Ecto neural progenitor cell (in vitro differentiated cells): ENCODE data around the gene HPSE.

ENCODE experiments used
- DNase-seq: peaks from one replicate; pipeline ENCODE4 v3.0.0-alpha.2; 2018; ENCODE audit warnings: low spot score

The HPSE gene

DNA sequence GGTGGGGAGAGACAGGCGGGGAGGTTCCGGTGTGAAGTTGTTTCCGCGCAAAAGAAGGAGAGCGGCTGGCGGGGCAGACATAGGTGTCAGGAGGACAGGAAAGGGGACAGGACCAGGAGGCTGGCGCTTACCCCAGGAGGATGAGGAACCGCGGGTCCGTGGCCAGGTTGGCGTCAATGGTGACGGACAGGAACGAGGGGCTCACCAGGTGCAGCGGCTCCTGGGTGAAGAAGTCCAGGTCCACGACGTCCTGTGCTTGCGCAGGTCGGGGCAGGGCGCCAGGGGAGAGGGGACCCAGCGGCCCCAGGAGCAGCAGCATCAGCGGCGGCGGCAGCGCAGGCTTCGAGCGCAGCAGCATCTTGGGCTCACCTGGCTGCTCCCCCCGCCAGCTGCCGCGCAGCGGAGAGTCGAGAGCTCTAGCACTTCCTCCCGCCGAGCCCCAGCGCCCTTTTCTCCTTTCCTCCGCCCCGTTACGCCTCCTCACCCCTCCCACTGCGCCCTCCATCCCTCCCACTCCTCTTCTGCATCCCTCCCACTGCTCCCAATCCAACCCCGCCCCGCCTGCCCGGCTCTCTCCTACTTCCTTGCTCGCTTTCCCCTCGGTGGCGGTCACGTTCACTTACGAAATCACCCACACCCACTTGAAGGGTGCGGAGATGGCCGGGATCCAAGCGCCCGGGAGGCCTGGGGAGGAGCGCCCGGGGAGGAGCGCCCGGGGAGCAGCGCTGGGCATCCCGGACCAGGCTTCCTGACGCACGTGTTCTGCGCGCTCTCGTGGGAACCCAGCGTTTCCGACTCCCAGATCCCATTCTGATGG is at the start of gene HPSE:
TSS of gene HPSE (minus strand) at position 424 of the 817 bp plus-strand sequence. CDS start at position 358, 66 bp downstream.
- peak; percentile 79 for DNase-seq

DNA sequence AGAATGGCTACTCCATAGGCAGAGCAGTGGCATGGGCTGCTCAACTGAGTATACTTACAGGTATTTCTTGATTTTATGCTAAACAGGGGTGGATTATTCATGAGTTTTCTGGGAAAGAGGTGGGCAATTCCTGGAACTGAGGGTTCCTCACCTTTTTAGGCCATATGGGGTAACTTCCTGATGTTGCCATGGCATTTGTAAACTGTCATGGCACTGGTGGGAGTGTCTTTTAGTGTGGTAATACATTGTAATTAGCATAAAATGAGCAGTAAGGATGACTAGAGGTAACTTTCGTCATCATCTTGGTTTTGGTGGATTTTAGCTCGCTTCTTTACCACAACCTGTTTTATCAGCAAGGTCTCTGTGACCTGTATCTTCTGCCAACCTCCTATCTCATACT is 48.2 kb upstream of the HPSE start:
- no peak for DNase-seq

DNA sequence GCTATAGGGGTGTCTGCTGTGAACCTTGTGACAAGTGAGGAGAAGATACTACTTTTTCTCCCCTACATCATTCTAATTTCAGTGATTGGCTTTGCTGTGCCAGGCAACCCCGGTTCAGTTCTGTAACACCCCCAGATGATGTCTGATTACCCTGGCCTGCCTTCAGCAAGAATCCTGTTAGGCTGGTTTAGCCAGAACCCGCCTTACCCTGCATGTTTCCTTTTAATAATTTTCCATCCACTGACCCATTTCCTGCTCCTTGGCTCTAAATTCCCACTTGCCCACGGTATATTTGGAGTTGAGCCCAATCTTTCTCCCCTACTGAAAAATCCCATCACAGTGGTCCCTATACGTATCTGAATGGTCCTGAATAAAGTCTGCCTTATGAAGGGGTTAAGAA is 46.5 kb upstream of the HPSE start:
- DNase-seq: no peak

DNA sequence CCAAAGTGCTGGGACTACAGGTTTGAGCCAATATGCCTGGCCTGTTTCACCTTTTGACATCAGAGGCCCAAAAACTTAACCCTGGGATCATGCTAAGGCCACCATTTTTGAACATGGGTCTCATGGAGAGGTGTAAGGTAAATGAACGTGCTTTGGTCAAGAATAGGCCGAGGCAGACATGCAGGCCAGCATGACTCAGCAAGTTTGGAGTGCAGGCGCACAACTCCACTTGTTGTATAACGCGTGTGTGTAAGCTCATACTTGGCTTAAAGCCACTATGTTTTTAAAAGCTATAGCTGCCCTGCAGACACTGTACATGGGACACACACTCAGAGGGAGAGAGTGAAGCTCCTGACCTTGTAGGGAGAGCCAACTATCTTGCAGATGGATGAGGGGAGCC is 43.8 kb upstream of the HPSE start:
- DNase-seq: no peak

DNA sequence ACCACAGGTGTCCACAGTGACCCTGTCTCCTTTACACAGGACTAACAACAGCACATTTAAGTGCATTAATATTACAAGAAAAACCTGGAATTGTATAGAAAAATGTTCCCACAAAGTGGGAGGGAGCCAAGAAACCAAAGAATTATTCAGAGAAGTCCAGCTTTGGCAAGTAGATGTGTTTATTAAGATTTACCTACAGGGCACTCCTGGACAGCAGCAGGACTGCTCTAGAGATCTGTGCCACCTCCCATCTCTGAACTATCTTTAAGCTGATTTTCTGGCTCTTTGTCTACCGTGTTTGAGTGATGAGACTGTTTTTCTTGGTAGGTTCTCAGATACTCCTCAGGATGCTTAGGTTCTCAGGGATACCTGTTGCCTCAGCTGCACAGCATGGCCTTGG is 38.3 kb upstream of the HPSE start:
- DNase-seq: no peak

DNA sequence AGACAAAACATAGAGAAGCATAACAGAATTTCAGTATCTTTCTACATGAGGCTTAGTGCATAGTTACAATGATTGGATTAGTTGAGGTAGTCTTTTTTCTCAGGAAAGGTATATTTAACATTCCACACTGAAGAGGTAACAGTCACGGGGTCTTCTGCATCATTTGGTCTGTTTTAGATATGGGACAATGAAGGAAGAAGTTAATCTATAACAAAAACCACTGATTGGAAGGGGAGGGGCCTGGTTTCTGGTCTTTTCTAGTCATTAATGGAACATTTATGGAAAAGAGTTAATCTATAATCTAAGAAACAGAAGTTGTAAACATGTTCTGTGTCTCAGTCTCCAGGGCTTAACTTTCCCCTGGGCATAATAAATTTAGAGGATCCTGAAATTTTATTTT is 37.3 kb upstream of the HPSE start:
- DNase-seq: no peak

DNA sequence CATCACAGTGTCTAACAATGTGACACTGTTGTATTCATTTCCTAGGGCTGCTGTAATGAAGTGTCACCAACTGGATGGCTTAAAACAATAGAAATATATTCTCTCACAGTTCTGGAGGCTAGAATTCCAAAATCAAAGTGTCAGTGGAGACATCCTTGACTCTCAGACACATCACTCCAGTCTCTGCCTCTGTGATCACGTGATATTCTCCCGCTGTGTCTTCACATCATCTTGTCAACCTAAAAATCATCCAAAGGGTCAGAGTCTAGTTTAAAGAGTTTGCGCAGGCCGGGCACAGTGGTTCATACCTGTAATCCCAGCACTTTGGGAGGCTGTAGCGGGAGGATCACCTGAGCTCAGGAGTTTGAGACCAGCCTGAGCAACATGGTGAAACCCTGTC is 36.6 kb upstream of the HPSE start:
- DNase-seq: no peak

DNA sequence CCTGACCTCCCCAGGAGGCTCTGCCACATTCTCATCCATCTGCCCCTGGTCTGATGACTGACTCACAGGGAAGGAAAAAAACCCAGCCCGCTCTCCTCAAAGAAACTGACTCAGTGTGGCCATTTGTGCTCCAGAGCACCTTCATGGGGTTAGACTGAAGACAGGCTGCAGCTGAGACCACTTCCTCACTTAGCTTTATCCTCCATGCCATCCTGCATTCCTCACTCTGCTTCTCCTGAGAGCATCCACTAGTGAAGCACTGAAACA is 35.9 kb upstream of the HPSE start:
- DNase-seq: no peak

DNA sequence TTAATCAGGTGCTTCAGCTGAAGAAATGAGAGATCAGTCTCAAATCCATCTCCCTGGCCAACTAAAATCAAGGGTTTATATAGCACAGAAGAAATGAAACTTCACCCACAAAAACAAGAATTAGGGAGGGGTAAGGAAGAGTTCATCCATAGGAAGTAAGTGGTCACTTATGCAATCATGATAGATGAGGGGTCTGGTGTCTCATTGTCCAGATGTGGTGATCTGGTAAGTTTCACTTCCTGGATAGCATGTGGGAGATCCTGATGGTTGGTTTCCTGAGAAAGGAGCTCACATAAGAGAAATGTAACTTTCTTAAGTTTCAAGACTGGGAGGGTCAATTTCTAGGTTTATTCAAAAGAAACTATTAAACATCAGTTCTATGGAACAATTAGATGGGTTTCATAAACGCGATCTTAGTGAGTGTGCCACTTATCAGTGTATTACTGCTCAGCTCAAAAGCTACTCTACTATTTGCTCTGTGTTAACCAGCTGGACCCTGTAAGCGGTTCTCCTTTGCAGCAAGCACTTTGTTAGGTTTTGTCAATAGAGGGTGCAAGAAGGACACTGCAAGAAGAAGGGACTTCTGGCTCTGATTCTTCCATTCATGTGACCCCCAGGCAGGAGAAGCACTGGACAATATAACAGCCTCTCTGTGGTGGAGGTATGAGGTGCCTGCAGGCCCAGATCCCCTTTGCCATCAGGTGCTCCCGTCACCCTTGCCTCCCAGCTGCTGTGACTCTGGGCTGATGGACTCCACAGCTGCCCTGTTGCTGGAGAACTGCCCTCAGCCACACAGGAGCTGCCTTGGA is 35.4 kb upstream of the HPSE start:
- DNase-seq: no peak

DNA sequence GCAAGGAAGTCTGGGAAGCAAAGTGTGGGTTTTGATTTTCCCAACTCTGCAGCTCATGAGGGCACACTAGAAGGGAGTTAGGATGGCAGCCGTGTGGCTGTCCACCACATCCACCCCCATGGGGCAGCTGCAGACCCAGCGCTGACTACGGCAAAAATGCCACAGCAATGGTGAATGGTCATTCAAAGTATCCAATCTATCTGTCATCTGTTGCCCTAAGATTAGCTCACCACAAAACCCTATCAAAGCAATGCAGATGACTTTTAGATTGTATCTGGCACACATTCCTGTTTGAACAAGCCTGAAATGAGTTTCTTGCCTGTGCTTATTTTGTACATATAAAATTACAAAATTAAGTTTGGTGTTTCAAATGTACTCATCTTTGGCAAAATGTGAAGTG is 29.7 kb upstream of the HPSE start:
- no peak for DNase-seq

DNA sequence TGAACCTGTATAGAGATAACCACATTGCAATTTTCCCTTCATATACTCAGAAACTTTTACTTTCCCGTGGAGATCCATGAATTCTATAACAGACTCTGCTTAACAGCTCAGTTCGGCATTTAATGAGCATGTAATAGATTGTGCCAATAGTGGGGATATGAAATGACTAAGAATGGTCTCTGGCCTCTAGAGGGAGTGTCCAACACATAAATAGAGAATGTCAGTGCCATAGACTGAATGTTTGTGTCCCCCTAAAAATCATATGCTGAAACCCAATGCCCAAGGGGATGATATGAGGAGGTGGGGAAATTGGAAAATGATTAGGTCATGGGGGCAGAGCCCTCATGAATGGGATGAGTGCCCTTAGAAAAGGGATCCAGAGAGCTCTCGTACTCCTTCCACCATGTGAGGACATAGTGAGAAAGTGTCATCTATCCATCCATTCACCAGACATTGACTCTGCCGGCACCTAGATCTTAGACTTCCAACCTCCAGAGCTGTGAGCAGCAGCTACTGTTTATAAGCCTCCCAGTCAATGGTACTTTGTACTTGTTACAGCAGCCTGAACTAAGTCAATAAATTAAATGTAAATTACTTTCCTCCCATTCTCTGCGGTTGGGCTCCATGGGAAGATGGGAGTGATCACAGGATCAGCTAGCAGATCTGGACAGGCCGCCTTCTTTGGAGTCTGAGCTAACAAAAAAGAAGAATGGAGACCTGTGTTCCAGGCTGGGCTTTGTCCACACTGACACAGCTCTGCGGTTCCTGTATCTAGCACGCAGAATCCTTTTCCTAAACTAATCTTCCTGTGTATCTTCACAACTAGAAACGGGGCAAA is 28.1 kb upstream of the HPSE start:
- no peak for DNase-seq

DNA sequence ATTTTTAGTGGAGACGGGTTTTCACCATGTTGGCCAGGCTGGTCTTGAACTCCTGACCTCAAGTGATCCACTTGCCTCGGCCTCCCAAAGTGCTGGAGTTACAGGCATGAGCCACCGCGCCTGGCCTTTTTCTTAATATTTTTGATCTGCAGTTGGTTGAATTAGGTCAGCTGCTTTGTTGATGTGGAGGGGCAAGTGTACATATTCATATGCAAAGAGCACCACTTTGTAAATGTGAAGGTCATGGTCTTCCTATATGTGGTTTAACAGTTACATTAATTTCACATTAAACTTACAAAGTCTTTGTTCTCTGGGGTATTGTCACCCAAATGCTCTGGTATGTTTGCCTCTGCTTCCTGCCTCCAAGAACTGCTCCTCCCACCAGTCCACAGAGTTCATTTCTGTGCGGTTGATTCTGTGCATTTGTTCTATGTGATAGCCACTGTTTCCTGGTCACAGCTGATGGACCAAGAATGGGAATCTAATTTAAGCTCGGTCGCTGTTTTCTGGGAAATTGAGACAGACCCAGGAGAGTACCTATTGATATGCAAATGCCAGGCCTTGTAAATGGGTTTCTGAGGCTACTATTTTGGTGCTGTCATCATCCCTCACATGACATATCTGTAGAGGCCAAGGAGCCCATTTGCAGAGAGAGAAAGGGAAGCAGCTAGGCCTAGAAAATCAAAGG is 26.9 kb upstream of the HPSE start:
- DNase-seq: no peak

DNA sequence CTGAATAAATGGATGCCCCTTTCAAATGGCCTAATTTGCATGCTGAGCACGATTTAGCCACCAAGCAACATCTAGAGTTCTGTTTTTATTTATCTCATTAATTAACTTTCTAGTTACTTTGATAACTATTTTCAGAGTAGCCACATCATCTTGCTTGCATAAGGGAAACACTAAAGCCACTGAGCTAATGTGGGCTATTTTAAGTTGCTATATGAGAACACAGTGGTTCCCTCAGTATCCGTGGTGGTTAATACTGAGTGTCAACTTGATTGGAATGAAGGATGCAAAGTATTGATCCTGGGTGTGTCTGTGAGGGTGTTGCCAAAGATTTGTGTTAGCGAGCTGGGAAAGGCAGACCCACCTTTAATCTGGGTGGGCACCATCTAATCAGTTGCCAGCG is 25.4 kb upstream of the HPSE start:
- DNase-seq: no peak

DNA sequence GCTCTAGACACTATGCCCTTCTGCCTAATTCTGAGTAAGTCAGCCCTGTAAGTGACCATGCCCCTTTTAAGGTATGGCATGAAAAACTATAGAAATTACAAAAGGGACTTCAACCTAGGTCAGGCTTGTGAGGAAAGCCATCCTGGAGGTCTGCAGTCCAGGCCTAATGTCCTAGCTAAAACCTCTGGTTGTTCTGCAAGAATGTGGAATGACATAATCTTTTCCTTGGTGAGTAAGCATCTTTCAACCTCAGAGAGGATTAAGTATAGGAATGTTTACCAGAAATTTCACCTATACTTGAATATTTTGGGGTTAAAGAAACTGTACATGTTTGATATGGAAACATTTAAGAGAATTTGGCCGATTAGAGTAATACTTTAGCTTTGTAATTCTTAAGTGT is 23.8 kb upstream of the HPSE start:
- DNase-seq: no peak

DNA sequence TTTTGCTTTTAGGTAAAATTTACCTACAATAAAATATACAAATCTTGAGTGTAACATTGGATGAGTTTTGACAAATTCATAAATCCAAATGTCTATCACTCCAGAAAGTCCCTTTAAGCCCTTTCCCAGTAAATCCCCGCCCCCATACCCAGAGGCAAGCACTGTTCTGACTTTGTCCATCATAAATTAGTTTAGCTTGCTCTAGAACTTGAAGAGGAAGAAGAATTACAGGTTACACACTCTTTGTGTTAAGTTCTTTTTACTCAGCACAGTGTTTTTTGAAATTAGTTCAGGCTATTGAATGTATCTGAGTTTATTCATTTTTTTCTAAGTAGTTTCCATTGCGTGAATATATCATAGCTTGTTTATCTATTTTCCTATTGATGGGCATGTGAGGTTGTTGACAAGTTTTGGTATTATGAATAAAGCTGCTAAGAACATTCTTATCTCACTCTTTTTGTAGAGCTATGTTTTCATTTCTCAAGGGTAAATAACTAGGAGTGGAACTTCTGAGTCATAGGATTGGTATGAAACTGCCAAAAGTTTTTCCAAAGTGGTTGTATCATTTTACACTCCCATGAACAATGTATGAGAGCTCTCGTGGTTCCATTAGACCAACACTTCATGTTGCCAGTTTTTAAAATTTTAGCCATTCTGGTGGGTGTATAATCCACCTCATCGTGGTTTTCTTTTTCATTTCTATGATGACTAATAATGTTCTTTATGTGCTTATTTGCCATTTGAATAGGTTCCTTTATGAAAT is 22.4 kb upstream of the HPSE start:
- no peak for DNase-seq

DNA sequence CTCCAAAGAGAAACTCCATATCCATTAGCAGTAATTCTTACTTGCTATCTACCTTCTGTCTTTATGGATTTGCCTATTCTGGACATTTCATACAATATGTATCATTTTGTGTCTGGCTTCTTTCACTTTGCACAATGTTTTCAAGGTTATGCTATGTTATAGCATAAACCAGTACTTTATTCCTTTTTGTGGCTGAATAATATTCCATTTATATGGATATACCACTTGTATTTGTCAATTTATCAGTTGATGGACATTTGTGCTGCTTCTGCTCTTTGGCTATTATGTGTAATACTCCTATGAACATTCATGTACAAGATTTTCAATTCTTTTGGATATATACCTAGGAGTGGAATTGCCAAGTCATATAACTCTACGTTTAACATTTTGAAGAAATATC is 18.9 kb upstream of the HPSE start:
- no peak for DNase-seq

DNA sequence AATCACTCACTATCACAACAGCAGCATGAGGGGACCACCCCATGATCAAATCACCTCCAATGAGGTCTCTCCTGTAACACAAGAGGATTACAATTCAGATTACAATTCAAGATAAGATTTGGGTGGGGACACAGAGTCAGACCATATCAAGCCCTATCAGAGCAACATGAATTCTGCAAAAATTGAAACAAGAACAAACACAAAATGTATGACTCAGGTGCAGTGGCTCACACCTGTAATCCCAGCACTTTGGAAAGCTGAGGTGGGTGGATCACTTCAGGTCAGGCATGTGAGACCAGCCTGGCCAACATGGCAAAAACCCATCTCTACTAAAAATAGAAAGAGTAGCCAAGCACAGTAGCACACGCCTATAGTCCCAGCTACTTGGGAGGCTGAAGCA is 13.4 kb upstream of the HPSE start:
- DNase-seq: no peak

DNA sequence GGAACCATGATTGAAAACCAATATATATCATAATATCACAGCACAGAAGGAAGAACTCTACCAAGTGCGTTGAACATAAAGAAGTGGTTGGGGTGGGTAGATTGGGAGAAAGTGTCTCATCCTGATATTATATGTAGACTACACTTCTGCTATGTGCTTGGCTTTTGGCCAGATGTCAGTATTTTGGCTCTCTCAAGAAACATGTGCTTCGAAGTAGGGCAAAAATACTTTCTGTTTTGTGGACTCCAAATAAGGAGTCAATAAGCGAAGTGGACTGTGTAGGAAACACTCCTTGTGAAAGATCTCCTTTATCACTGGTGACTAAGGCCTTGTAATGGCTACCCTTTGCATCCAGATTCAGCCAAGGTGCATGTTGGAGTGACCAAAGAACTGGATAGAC is 7.8 kb upstream of the HPSE start:
- no peak for DNase-seq

DNA sequence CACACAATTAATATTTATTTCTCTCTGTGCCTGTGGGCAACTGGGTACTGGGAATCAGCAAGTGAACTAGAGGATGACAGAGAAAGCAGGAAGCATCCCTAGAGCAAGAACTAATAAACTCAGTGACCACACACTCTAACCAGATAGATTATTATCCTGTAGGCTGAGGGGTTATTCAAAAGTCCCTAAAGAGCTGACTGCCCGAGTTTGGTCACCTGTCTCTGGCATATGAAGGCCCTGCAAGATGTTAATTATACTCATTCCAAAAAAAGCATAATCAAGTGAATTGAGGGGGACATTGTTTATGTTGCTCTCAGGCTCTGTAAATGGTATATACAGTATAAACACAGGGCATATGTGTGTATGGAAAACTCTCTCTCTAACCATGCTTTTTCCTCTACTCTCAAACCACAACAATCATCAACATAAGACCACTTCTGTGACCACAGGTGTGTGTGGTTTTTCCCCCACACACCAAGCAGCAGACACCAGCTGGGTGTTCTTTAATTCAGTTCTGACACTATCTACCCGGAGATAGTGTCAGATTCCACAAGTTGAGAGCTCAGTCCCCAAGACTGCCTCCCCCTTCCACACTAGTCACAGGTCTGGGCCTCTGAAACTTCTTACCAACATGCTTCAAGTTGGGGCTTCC is 6.2 kb upstream of the HPSE start:
- DNase-seq: no peak

DNA sequence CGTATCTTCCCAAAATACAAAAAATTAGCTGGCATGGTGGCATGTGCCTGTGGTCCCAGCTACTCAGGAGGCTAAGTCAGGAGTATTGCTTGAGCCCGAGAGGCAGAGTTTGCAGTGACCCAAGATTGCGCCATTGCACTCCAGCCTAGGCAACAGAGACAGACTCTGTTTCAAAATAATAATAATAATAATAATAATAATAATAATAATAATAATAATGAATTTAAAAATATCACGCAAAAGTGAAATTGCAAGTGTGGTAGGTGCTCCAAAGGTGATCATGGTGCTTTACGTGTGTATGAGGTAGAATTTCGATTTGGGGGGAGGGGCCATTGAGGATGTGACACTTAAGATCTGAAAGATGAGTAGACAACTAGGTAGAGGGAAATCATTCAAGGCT is 4.9 kb upstream of the HPSE start:
- no peak for DNase-seq

DNA sequence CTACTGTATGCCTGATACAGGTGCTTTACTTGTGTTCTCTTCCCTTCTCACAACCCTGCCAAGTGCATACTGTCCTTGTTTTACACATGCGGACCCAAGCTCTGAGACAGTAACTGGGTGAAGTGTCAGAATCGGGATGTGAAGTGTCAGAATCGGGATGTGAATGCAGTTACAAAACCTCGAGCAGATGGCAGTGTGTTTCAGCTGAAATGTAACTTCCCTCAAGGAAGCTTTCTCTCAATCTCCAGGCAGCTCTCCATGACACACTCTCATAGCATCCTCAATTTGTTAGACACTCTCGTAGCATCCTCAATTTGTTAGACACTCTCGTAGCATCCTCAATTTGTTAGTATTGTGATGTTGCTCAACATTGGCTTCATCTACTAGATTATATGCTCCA is 1.1 kb upstream of the HPSE start:
- DNase-seq: no peak
